Mesenchymal stem cell (in vitro differentiated cells and primary cell): Measurements from ENCODE around the gene IMP4.

ENCODE experiments used
- DNase-seq: peaks from one replicate; pipeline ENCODE4 v3.0.0-alpha.2; 2013
- H2AFZ ChIP-seq: one replicate; pipeline ENCODE4 v1.6.1; 2013; ENCODE audit warnings: low read depth, mild to moderate bottlenecking, control low read depth, inconsistent platforms, low read length, moderate library complexity
- H2AK5ac ChIP-seq: 2 replicates; pipeline ENCODE4 v1.6.1; 2013; ENCODE audit warnings: low read length, moderate library complexity, mild to moderate bottlenecking, inconsistent platforms; ENCODE audit not compliant: severe bottlenecking
- H2BK120ac ChIP-seq: one replicate; pipeline ENCODE4 v1.6.1; 2013; ENCODE audit warnings: low read depth, mild to moderate bottlenecking, inconsistent platforms, low read length, moderate library complexity
- H2BK12ac ChIP-seq, 2 experiments: one replicate each; pipeline ENCODE4 v1.6.1; 2013; ENCODE audit warnings: inconsistent platforms in 2 of 2, low read length in 2 of 2, mild to moderate bottlenecking in 2 of 2, moderate library complexity in 2 of 2, control low read depth in 1 of 2
- H2BK15ac ChIP-seq: one replicate; pipeline ENCODE4 v1.6.1; 2013; ENCODE audit warnings: mild to moderate bottlenecking, low read depth, inconsistent platforms; ENCODE audit not compliant: poor library complexity, severe bottlenecking
- H2BK5ac ChIP-seq: 2 replicates; pipeline ENCODE4 v1.6.1; 2013; ENCODE audit warnings: low read depth, mild to moderate bottlenecking, low read length, control low read depth, inconsistent platforms; ENCODE audit not compliant: poor library complexity, severe bottlenecking
- H3K14ac ChIP-seq, 2 experiments: one replicate each; pipeline ENCODE4 v1.6.1; 2013; ENCODE audit warnings: inconsistent platforms in 2 of 2, low read length in 2 of 2, control low read depth in 1 of 2, mild to moderate bottlenecking in 1 of 2, moderate library complexity in 1 of 2
- H3K18ac ChIP-seq, 2 experiments: one replicate each; pipeline ENCODE4 v1.6.1; 2013; ENCODE audit warnings: inconsistent platforms in 2 of 2, low read length in 2 of 2, control low read depth in 1 of 2, low read depth in 1 of 2, mild to moderate bottlenecking in 1 of 2
- H3K23ac ChIP-seq, 2 experiments: one replicate each; pipeline ENCODE4 v1.6.1; 2013; ENCODE audit warnings: inconsistent platforms in 2 of 2, low read length in 2 of 2, mild to moderate bottlenecking in 2 of 2, moderate library complexity in 2 of 2, control low read depth in 1 of 2
- H3K27ac ChIP-seq: 2 replicates; pipeline ENCODE4 v1.5.1; 2013; ENCODE audit warnings: mild to moderate bottlenecking, moderate library complexity, low read length, control low read depth, inconsistent platforms; ENCODE audit not compliant: poor library complexity, severe bottlenecking
- H3K27me3 ChIP-seq, 2 experiments: 2 replicates each; pipeline versions ENCODE4 v1.6.1 to v1.7.0; 2013; ENCODE audit warnings: low read length in 2 of 2, mild to moderate bottlenecking in 2 of 2, moderate library complexity in 2 of 2, control low read depth in 1 of 2, inconsistent platforms in 1 of 2; ENCODE audit not compliant: control insufficient read depth in 1 of 2, insufficient read depth in 1 of 2
- H3K36me3 ChIP-seq, 2 experiments: 2 replicates each; pipeline versions ENCODE4 v1.6.1 to v1.7.0; 2013; ENCODE audit warnings: low read length in 2 of 2, control low read depth in 1 of 2, inconsistent platforms in 1 of 2, low read depth in 1 of 2, mild to moderate bottlenecking in 1 of 2; ENCODE audit not compliant: insufficient read depth in 2 of 2, control insufficient read depth in 1 of 2
- H3K4ac ChIP-seq, 2 experiments: one replicate each; pipeline ENCODE4 v1.6.1; 2013; ENCODE audit warnings: inconsistent platforms in 2 of 2, low read length in 2 of 2, mild to moderate bottlenecking in 2 of 2, moderate library complexity in 2 of 2, control low read depth in 1 of 2, low read depth in 1 of 2
- H3K4me1 ChIP-seq: 2 replicates; pipeline ENCODE4 v1.6.1; 2013; ENCODE audit warnings: low read depth, low read length, control low read depth; ENCODE audit not compliant: control insufficient read depth, insufficient read depth
- H3K4me2 ChIP-seq: 2 replicates; pipeline ENCODE4 v1.6.1; 2013; ENCODE audit warnings: low read length, mild to moderate bottlenecking, inconsistent platforms; ENCODE audit not compliant: poor library complexity, severe bottlenecking
- H3K4me3 ChIP-seq, 2 experiments: 2 replicates each; pipeline versions ENCODE4 v1.5.1 to v1.7.0; 2013; ENCODE audit warnings: low read length in 2 of 2, mild to moderate bottlenecking in 2 of 2, control low read depth in 1 of 2, low read depth in 1 of 2; ENCODE audit not compliant: insufficient read depth in 1 of 2
- H3K79me1 ChIP-seq: replicated peaks from 2 replicates; pipeline ENCODE4 v1.6.1; 2013; ENCODE audit warnings: mild to moderate bottlenecking, control low read depth, low read length, inconsistent platforms; ENCODE audit not compliant: poor library complexity, severe bottlenecking
- H3K9ac ChIP-seq: 2 replicates; pipeline ENCODE4 v1.7.0; 2013; ENCODE audit warnings: mild to moderate bottlenecking, low read length, moderate library complexity
- H3K9me3 ChIP-seq: 2 replicates; pipeline ENCODE4 v1.7.0; 2013; ENCODE audit warnings: mild to moderate bottlenecking, low read length; ENCODE audit not compliant: control insufficient read depth
- H4K8ac ChIP-seq: one replicate; pipeline ENCODE4 v1.6.1; 2013; ENCODE audit warnings: inconsistent platforms, mild to moderate bottlenecking, low read length, moderate library complexity
- H4K91ac ChIP-seq: one replicate; pipeline ENCODE4 v1.6.1; 2013; ENCODE audit warnings: mild to moderate bottlenecking, low read length, inconsistent platforms
- WGBS: methylation state at CpG from one replicate; pipeline ENCODE4 v1.1.7; 2013; ENCODE audit warnings: mixed read lengths; 5-methylcytosine and 5-hydroxymethylcytosine counted together

Gene IMP4

GRCh38 chr2:130310881-130311280, 31.8 kb upstream of the IMP4 start:
- H3K27me3 ChIP-seq = peaks cover 9 to 47% of the 10 kb centered on the region in 2 experiments
- H3K4ac ChIP-seq = no peak overlapping the region
- no peak overlapping the region for H3K14ac ChIP-seq
- H3K27ac ChIP-seq = no peak overlapping the region
- H4K91ac ChIP-seq = no peak overlapping the region
- peaks cover 1% of the 10 kb centered on the region for H3K4me1 ChIP-seq
- no peak overlapping the region for H3K4me3 ChIP-seq
- no peak overlapping the region for H3K4me2 ChIP-seq
- no peaks in the 10 kb centered on the region for H3K36me3 ChIP-seq
- no peak overlapping the region for H2BK5ac ChIP-seq
- no peak overlapping the region for H4K8ac ChIP-seq
- H2BK12ac ChIP-seq = no peak overlapping the region
- H2AK5ac ChIP-seq = no peak overlapping the region
- no peak for DNase-seq
- H3K23ac ChIP-seq = no peak overlapping the region
- no peaks in the 10 kb centered on the region for H3K9me3 ChIP-seq
- no peak overlapping the region for H3K9ac ChIP-seq
- no peak overlapping the region for H3K18ac ChIP-seq
- H2BK15ac ChIP-seq = no peak overlapping the region
- no peaks in the 10 kb centered on the region for H3K79me1 ChIP-seq
- H2BK120ac ChIP-seq = no peak overlapping the region
- H2AFZ ChIP-seq = no peak overlapping the region

- Histone ChIP-seq H3K4me1 (peaks cover 1% of the 10 kb centered on the region), H3K18ac (no peak overlapping the region), H3K27ac (no peak overlapping the region), H3K79me1 (no peaks in the 10 kb centered on the region), H2AFZ (no peak overlapping the region), H4K91ac (no peak overlapping the region), H2BK12ac (no peak overlapping the region), H3K9me3 (no peaks in the 10 kb centered on the region), H2AK5ac (no peak overlapping the region), H3K23ac (no peak overlapping the region), H2BK120ac (no peak overlapping the region), H3K4me2 (no peak overlapping the region), H3K14ac (no peak overlapping the region), H3K4ac (no peak overlapping the region), H3K4me3 (no peak overlapping the region), H3K27me3 (peaks cover 9 to 57% of the 10 kb centered on the region in 2 experiments), H3K36me3 (no peaks in the 10 kb centered on the region), H2BK15ac (no peak overlapping the region), H3K9ac (no peak overlapping the region), H2BK5ac (no peak overlapping the region), H4K8ac (no peak overlapping the region)
- 84% methylated on average over 12 of the region's 12 CpGs for WGBS
- DNase-seq = no peak
Observed at GRCh38 chr2:130313812-130314334, 28.8 kb upstream of the IMP4 start.

GRCh38 chr2:130314377-130314776, 28.3 kb upstream of the IMP4 start:
- H3K18ac ChIP-seq = no peak overlapping the region
- H3K4me2 ChIP-seq = no peak overlapping the region
- H2BK12ac ChIP-seq = no peak overlapping the region
- H3K9me3 ChIP-seq = no peaks in the 10 kb centered on the region
- H3K23ac ChIP-seq = no peak overlapping the region
- H3K36me3 ChIP-seq = no peaks in the 10 kb centered on the region
- no peak overlapping the region for H3K27ac ChIP-seq
- no peak overlapping the region for H2AFZ ChIP-seq
- no peak overlapping the region for H4K8ac ChIP-seq
- no peak overlapping the region for H2BK5ac ChIP-seq
- H3K27me3 ChIP-seq = peaks cover 9 to 53% of the 10 kb centered on the region in 2 experiments
- peaks cover 1% of the 10 kb centered on the region for H3K4me1 ChIP-seq
- no peak overlapping the region for H2BK15ac ChIP-seq
- no peak overlapping the region for H2BK120ac ChIP-seq
- no peaks in the 10 kb centered on the region for H3K79me1 ChIP-seq
- H3K4me3 ChIP-seq = no peak overlapping the region
- H3K9ac ChIP-seq = no peak overlapping the region
- H4K91ac ChIP-seq = no peak overlapping the region
- H3K4ac ChIP-seq = no peak overlapping the region
- no peak overlapping the region for H3K14ac ChIP-seq
- no peak overlapping the region for H2AK5ac ChIP-seq
- 88% methylated on average over 3 of the region's 3 CpGs for WGBS
- DNase-seq = no peak

GRCh38 chr2:130316596-130316995, 26.1 kb upstream of the IMP4 start:
- H4K91ac ChIP-seq = no peak overlapping the region
- H3K9ac ChIP-seq = no peak overlapping the region
- no peaks in the 10 kb centered on the region for H3K79me1 ChIP-seq
- no peak overlapping the region for H3K14ac ChIP-seq
- peaks cover 0 to 38% of the 10 kb centered on the region in 2 experiments for H3K27me3 ChIP-seq
- H4K8ac ChIP-seq = no peak overlapping the region
- H2AFZ ChIP-seq = no peak overlapping the region
- H2AK5ac ChIP-seq = no peak overlapping the region
- no peak overlapping the region for H3K4ac ChIP-seq
- WGBS = no CpG with 5 or more reads among the region's 1 CpG
- no peak overlapping the region for H2BK12ac ChIP-seq
- H2BK120ac ChIP-seq = no peak overlapping the region
- no peak overlapping the region for H3K4me2 ChIP-seq
- H3K27ac ChIP-seq = no peak overlapping the region
- H2BK15ac ChIP-seq = no peak overlapping the region
- H3K4me1 ChIP-seq = peaks cover 1% of the 10 kb centered on the region
- no peaks in the 10 kb centered on the region for H3K9me3 ChIP-seq
- H3K36me3 ChIP-seq = no peaks in the 10 kb centered on the region
- no peak for DNase-seq
- no peak overlapping the region for H2BK5ac ChIP-seq
- H3K23ac ChIP-seq = no peak overlapping the region
- no peak overlapping the region for H3K18ac ChIP-seq
- H3K4me3 ChIP-seq = no peak overlapping the region
